ENCODE results near the gene RALA. TPM values are rescaled to one million over a fixed set of nuclear protein-coding genes. Genes with fewer than 3 reads are reported as not detected.

RALA gene
- total RNA-seq, 1 experiment from 2014 or later, result 27.3 TPM

- no peak overlapping the region for H3K4me3 ChIP-seq (replicated peaks in 1 of 2; ENCODE audit: low read depth in 1 of 2, low read length in 2 of 2)
- no peak for TF ChIP-seq ZFX (IDR thresholded peaks at IDR 0.05)
- TF ChIP-seq POLR2AphosphoS5 (IDR thresholded peaks at IDR 0.05; ENCODE audit: low read depth, low read length), result no peak
- TF ChIP-seq EZH2phosphoT487 (IDR thresholded peaks at IDR 0.05; ENCODE audit: borderline replicate concordance), result no peak
- no peak for TF ChIP-seq POLR2A (IDR thresholded peaks at IDR 0.05; ENCODE audit: borderline replicate concordance, extremely low read depth, insufficient read depth, insufficient read length)
- TF ChIP-seq FOSL1 (IDR thresholded peaks at IDR 0.05; ENCODE audit: low read depth), result no peak
- TF ChIP-seq TCF7L2 (IDR thresholded peaks at IDR 0.05; ENCODE audit: borderline replicate concordance, extremely low read depth, insufficient read depth, insufficient read length), result no peak
- TF ChIP-seq EGR1 (IDR thresholded peaks at IDR 0.05; ENCODE audit: low read depth), result no peak
- TF ChIP-seq YY1 (IDR thresholded peaks at IDR 0.05; ENCODE audit: extremely low read depth, insufficient replicate concordance, low read depth, low read length), result no peak
- no peak for TF ChIP-seq EZH2 (IDR thresholded peaks at IDR 0.05)
- TF ChIP-seq CTCF (IDR thresholded peaks at IDR 0.05 in 2 of 3, conservative IDR thresholded peaks at IDR 0.05 in 1 of 3; ENCODE audit: borderline replicate concordance in 1 of 3, insufficient read depth in 1 of 3, low read depth in 2 of 3, low read length in 2 of 3), result no peak
- TF ChIP-seq CEBPB (IDR thresholded peaks at IDR 0.05; ENCODE audit: low read depth), result no peak
- TF ChIP-seq, protein P1, sequence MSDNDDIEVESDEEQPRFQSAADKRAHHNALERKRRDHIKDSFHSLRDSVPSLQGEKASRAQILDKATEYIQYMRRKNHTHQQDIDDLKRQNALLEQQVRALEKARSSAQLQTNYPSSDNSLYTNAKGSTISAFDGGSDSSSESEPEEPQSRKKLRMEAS (IDR thresholded peaks at IDR 0.05), result no peak
- no peak for TF ChIP-seq SRF (IDR thresholded peaks at IDR 0.05; ENCODE audit: low read depth)
- TF ChIP-seq, protein P2, sequence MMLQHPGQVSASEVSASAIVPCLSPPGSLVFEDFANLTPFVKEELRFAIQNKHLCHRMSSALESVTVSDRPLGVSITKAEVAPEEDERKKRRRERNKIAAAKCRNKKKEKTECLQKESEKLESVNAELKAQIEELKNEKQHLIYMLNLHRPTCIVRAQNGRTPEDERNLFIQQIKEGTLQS (IDR thresholded peaks at IDR 0.05), result no peak
- TF ChIP-seq, protein P3, sequence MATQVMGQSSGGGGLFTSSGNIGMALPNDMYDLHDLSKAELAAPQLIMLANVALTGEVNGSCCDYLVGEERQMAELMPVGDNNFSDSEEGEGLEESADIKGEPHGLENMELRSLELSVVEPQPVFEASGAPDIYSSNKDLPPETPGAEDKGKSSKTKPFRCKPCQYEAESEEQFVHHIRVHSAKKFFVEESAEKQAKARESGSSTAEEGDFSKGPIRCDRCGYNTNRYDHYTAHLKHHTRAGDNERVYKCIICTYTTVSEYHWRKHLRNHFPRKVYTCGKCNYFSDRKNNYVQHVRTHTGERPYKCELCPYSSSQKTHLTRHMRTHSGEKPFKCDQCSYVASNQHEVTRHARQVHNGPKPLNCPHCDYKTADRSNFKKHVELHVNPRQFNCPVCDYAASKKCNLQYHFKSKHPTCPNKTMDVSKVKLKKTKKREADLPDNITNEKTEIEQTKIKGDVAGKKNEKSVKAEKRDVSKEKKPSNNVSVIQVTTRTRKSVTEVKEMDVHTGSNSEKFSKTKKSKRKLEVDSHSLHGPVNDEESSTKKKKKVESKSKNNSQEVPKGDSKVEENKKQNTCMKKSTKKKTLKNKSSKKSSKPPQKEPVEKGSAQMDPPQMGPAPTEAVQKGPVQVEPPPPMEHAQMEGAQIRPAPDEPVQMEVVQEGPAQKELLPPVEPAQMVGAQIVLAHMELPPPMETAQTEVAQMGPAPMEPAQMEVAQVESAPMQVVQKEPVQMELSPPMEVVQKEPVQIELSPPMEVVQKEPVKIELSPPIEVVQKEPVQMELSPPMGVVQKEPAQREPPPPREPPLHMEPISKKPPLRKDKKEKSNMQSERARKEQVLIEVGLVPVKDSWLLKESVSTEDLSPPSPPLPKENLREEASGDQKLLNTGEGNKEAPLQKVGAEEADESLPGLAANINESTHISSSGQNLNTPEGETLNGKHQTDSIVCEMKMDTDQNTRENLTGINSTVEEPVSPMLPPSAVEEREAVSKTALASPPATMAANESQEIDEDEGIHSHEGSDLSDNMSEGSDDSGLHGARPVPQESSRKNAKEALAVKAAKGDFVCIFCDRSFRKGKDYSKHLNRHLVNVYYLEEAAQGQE (IDR thresholded peaks at IDR 0.05; ENCODE audit: low read depth), result no peak
- no peak for TF ChIP-seq RAD21 (IDR thresholded peaks at IDR 0.05; ENCODE audit: low read depth)
- no peak for TF ChIP-seq ELF1 (IDR thresholded peaks at IDR 0.05; ENCODE audit: borderline replicate concordance, low read depth)
- TF ChIP-seq ZBTB33 (IDR thresholded peaks at IDR 0.05; ENCODE audit: extremely low read depth, insufficient replicate concordance, low read length), result no peak
- H3K9me3 ChIP-seq (ENCODE audit: control insufficient read depth in 1 of 2, insufficient read depth in 1 of 2, low read depth in 1 of 2, low read length in 2 of 2), result no peaks in the 10 kb centered on the region
- no peak for ATAC-seq
- H3K36me3 ChIP-seq (ENCODE audit: control insufficient read depth in 1 of 2, insufficient read depth in 2 of 2, low read length in 2 of 2), result no peaks in the 10 kb centered on the region
- H2AFZ ChIP-seq (ENCODE audit: low read depth, low read length, poor library complexity, severe bottlenecking), result no peak overlapping the region
- H3K27ac ChIP-seq (ENCODE audit: low read depth, low read length), result no peak overlapping the region
- no peaks in the 10 kb centered on the region for H3K27me3 ChIP-seq (ENCODE audit: insufficient read depth, low read length)
- RAD21 ChIA-PET (ENCODE audit: low non-redundant PET in 1 of 2, low total read pairs in 2 of 2, uncharacterized antibody in 2 of 2, unreplicated experiment in 2 of 2), result no interaction called here
- no peaks in the 10 kb centered on the region for H4K20me1 ChIP-seq (ENCODE audit: insufficient read depth)
- no peaks in the 10 kb centered on the region for H3K4me1 ChIP-seq (ENCODE audit: control insufficient read depth in 1 of 2, insufficient read depth in 2 of 2, low read length in 2 of 2)
- no peak overlapping the region for H3K9ac ChIP-seq (ENCODE audit: low read length)
- intact Hi-C loops (cut with micrococcal nuclease), result no loop called here
- BruUV-seq (replicated peaks), result no TSS peak
- no peak overlapping the region for H3K4me2 ChIP-seq (ENCODE audit: low read length)
- POLR2A ChIA-PET, result no interaction called here
- H3K9me2 ChIP-seq (ENCODE audit: insufficient read depth), result no peaks in the 10 kb centered on the region
- DNase-seq (ENCODE audit: low read depth, low spot score), result no peak
- CTCF ChIA-PET, result no interaction called here
- peaks cover 73% of the 10 kb centered on the region for H3K79me2 ChIP-seq (ENCODE audit: insufficient read depth, low read length)
These were observed 20.8 kb downstream of the RALA start for GRCh38 chr7:39644170-39644569.
